Esophagus muscularis mucosa (tissue), 4 donors: ENCODE data around the gene TRMT10A.

Experiments
- EP300 ChIP-seq: sonication (generic); formaldehyde crosslinking; IDR thresholded peaks from one replicate; pipeline ENCODE4 v1.6.1; 2017; ENCODE audit warnings: antibody characterized with exemption
- POLR2A ChIP-seq: fragments of 450-650 bp; IDR thresholded peaks from one replicate; pipeline ENCODE4 v1.6.1; 2017; ENCODE audit warnings: antibody characterized with exemption, moderate library complexity, mild to moderate bottlenecking, low read depth
- POLR2AphosphoS5 ChIP-seq, 2 donors: sonication (generic); formaldehyde crosslinking; IDR thresholded peaks; one replicate each; pipeline ENCODE4 v1.6.1; 2017; ENCODE audit warnings: antibody characterized with exemption in 2 of 2
- TF ChIP-seq, protein P1 (sequence below), 3 experiments: fragments of 200-600 bp in 2 of 3; fragments of 450-650 bp in 1 of 3; sonication (generic) in 2 of 3; IDR thresholded peaks; one replicate each; pipeline ENCODE4 v1.5.1; 2017 to 2019; ENCODE audit warnings: antibody characterized with exemption in 3 of 3, mild to moderate bottlenecking in 2 of 3, moderate library complexity in 1 of 3

DNA sequence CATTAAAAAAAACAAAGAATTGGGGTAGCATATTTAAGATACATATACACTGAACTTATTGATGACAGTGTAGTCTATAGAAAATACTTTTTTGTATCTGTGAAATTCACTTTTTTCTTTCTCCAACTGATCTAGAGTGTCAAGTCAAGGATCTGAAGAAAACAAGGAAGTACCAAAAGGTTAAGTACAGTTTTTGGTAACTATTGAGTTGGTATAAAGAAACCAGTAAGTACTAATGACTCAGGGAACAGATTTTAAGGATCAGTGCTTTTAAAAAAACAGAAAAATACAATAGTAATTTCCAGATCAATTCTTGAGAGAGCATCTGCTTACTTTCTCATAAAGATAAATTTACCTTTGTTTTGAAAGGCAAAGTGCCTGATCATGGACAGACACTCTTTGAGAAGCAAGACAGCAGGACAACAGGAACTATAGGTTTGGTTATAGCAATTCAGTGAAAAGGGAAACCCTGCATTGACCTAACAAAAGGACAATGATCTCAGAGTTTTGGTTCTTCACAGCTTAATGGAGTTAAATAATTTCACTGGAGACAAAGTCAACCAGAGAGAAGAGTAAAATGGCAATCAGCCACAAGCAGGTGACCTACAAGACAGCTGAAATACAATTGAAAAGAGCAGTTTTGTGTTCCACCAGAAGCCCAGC, 23.4 kb downstream of the TRMT10A start:
- TF ChIP-seq, protein P1, sequence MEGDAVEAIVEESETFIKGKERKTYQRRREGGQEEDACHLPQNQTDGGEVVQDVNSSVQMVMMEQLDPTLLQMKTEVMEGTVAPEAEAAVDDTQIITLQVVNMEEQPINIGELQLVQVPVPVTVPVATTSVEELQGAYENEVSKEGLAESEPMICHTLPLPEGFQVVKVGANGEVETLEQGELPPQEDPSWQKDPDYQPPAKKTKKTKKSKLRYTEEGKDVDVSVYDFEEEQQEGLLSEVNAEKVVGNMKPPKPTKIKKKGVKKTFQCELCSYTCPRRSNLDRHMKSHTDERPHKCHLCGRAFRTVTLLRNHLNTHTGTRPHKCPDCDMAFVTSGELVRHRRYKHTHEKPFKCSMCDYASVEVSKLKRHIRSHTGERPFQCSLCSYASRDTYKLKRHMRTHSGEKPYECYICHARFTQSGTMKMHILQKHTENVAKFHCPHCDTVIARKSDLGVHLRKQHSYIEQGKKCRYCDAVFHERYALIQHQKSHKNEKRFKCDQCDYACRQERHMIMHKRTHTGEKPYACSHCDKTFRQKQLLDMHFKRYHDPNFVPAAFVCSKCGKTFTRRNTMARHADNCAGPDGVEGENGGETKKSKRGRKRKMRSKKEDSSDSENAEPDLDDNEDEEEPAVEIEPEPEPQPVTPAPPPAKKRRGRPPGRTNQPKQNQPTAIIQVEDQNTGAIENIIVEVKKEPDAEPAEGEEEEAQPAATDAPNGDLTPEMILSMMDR (IDR thresholded peaks at IDR 0.05): no peak
- TF ChIP-seq POLR2A: no peak
- TF ChIP-seq EP300: no peak
- TF ChIP-seq POLR2AphosphoS5 (IDR thresholded peaks at IDR 0.05): no peak
